Left ventricle myocardium inferior (tissue), 1 donor: ENCODE results near the gene CRACR2B. TPM values are rescaled to one million over a fixed set of nuclear protein-coding genes. Genes with fewer than 3 reads are reported as not detected.

Experiments
- DNase-seq: peaks from one replicate; pipeline ENCODE4 v3.0.0-alpha.2; 2020
- H3K27ac ChIP-seq: fragments of 200-600 bp; replicated peaks from 2 replicates; pipeline ENCODE4 v1.8.0; 2021
- H3K27me3 ChIP-seq: fragments of 200-600 bp; 2 replicates; pipeline ENCODE4 v1.8.0; 2021; ENCODE audit warnings: low read depth
- H3K36me3 ChIP-seq: fragments of 200-600 bp; 2 replicates; pipeline ENCODE4 v1.8.0; 2021
- H3K4me1 ChIP-seq: fragments of 200-600 bp; 2 replicates; pipeline ENCODE4 v1.8.0; 2021
- H3K4me3 ChIP-seq: fragments of 200-600 bp; 2 replicates; pipeline ENCODE4 v1.8.0; 2021; ENCODE audit warnings: mild to moderate bottlenecking, moderate library complexity
- H3K9me3 ChIP-seq: fragments of 200-600 bp; replicated peaks from 2 replicates; pipeline ENCODE4 v1.8.0; 2021
- intact Hi-C: fragments of 100-400 bp; cut with micrococcal nuclease; formaldehyde crosslinking; loops from one replicate; pipeline ENCODE4 v1.11.0; 2022
- total RNA-seq: library from RNA; stranded (reverse); fragmentation: NEBNext Ultra II Directional; extraction: Animal tissue kit (Norgen Biotek cat#: 25700); gene quantifications from one replicate; pipeline ENCODE4 v1.2.1, GENCODE V29; 2021
- TF ChIP-seq, protein P1 (sequence below): fragments of 200-600 bp; IDR thresholded peaks from 2 replicates; pipeline ENCODE4 v1.8.0; 2021; ENCODE audit warnings: antibody characterized with exemption, mild to moderate bottlenecking, borderline replicate concordance
- donor health status: DM: no; HTN: yes; CAD: no; lungs with severe emphysema.

The CRACR2B gene
- total RNA-seq, 1 donor from 2014 or later, result 23.2 TPM

DNA sequence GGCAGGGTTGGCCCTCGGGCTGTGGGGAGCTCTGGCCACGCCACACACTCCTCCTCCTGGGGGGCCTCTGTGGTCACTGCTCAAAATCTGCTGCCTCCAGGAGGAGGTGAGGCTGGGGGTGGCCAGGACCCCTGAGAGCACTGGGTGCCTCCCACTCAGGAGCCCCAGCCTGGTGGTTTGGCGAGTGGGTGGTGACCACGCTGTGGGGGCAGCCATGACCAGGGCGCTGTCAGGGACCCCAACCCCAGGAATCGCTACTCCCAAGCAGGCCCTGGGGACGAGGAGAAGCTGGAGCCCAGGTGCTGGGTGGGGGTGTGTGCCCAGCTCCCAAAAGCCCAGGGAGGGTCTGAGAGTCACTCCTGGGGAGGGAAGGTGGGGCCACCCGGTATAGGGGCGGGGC lies 45.1 kb downstream of the CRACR2B start:
- no peak for DNase-seq
- no peak overlapping the region for H3K27ac ChIP-seq
- H3K4me1 ChIP-seq, result peaks cover 11% of the 10 kb centered on the region
- H3K27me3 ChIP-seq, result no peaks in the 10 kb centered on the region
- intact Hi-C loops, result no loop called here
- H3K9me3 ChIP-seq, result no peaks in the 10 kb centered on the region
- no peak overlapping the region for H3K4me3 ChIP-seq
- H3K36me3 ChIP-seq, result no peaks in the 10 kb centered on the region
- TF ChIP-seq, protein P1, sequence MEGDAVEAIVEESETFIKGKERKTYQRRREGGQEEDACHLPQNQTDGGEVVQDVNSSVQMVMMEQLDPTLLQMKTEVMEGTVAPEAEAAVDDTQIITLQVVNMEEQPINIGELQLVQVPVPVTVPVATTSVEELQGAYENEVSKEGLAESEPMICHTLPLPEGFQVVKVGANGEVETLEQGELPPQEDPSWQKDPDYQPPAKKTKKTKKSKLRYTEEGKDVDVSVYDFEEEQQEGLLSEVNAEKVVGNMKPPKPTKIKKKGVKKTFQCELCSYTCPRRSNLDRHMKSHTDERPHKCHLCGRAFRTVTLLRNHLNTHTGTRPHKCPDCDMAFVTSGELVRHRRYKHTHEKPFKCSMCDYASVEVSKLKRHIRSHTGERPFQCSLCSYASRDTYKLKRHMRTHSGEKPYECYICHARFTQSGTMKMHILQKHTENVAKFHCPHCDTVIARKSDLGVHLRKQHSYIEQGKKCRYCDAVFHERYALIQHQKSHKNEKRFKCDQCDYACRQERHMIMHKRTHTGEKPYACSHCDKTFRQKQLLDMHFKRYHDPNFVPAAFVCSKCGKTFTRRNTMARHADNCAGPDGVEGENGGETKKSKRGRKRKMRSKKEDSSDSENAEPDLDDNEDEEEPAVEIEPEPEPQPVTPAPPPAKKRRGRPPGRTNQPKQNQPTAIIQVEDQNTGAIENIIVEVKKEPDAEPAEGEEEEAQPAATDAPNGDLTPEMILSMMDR, result no peak

DNA sequence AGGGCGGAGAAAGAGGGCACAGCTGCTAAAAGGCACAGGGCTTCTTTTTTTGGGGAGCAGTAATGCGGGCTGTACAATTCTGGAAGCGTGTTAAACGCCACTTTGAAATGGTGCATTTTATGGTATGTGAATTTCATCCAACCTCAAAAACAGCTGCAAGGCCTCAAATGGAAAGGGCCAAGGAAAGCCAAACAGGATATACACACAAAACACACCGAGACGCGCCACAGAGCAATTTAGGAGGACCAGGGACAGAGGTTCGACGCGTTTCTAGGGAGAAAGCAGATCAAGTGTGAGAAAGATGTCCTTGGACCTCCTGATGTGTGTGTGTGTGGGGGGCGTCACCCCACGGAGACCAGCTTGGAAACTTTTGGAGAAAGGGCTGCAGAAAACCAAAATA lies 46.0 kb downstream of the CRACR2B start:
- no peaks in the 10 kb centered on the region for H3K36me3 ChIP-seq
- H3K27ac ChIP-seq, result no peak overlapping the region
- no peaks in the 10 kb centered on the region for H3K27me3 ChIP-seq
- H3K9me3 ChIP-seq, result no peaks in the 10 kb centered on the region
- H3K4me3 ChIP-seq, result no peak overlapping the region
- DNase-seq, result no peak
- intact Hi-C loops, result no loop called here
- peaks cover 11% of the 10 kb centered on the region for H3K4me1 ChIP-seq
- TF ChIP-seq, protein P1, result no peak

DNA sequence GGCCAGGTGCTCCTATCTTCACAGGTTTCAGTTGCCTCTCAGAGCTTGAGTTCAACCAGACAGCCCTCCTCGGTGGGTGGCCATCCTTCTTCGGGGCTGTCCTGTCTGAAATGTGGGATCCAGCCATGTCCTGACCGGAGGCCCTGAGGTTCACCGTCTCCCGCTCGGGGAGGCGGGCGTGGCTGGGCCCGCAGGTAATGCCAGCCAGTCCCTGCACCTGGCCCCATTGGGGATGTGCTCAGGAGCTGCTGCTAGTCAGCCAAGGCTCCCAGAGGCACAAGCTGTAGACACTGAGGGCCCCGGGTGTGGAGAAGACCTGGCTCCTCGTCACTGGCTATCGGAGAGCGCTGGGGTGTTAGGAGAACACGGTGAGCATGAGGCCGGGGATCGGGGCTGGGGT lies 47.5 kb downstream of the CRACR2B start:
- Histone ChIP-seq H3K27me3 (no peaks in the 10 kb centered on the region), H3K9me3 (no peaks in the 10 kb centered on the region), H3K27ac (no peak overlapping the region), H3K4me1 (peaks cover 11% of the 10 kb centered on the region), H3K4me3 (no peak overlapping the region), H3K36me3 (peaks cover 4% of the 10 kb centered on the region)
- DNase-seq, result no peak
- TF ChIP-seq, protein P1, result no peak
- intact Hi-C loops, result no loop called here

DNA sequence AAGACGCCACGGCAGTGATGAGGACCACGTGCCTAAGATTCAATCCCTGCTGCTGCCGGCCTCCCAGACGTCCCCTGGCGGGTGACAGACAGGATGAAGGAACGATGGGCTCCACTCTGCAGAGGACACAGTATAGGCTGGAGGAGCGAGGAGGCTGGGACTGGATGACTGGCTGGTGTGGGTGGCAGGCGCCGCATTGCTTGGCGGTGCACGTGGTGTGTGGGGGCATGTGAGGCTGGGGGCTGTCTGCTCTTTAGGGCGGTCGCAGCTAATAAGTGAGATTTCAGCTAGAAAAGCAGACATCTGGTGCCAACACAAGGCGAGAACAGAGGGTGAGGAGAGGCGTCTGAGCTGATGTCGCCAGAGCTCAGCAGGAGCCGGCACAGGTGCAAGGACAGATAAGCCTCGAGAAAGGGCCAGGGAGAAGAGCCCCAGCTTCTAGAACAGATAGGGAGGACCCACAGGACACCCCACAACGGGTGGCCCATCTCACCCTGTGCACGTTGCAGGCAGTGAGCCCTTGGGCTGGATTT lies 48.1 kb downstream of the CRACR2B start:
- Histone ChIP-seq H3K4me3 (no peak overlapping the region), H3K4me1 (peaks cover 11% of the 10 kb centered on the region), H3K27me3 (no peaks in the 10 kb centered on the region), H3K27ac (peak overlapping the region; percentile 52), H3K36me3 (peaks cover 11% of the 10 kb centered on the region), H3K9me3 (no peaks in the 10 kb centered on the region)
- intact Hi-C loops, result no loop called here
- DNase-seq, result no peak
- TF ChIP-seq, protein P1, result no peak

DNA sequence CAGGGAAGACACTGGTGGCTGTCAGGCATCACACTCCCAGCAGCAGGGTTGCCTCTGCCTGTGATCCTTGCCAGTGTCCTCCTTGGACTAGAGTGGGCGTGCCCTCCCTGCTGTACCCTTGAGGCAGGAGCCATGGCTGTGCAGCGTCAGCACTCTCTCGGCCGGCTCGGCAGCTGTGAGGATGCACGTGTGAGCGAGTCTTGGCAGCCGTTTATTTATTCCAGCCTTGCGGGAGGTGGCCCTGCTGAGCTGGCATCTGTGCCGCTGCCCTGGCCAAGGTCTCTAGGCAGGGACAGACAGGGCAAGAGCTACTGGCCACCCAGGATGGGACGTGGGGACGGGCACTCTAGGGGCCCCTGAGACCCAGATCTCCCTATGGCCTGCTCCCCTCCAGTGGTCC lies 48.8 kb downstream of the CRACR2B start:
- H3K36me3 ChIP-seq, result peaks cover 14% of the 10 kb centered on the region
- no peaks in the 10 kb centered on the region for H3K9me3 ChIP-seq
- H3K4me1 ChIP-seq, result peaks cover 11% of the 10 kb centered on the region
- H3K27ac ChIP-seq, result peak overlapping the region; percentile 52
- peak; percentile 70 for DNase-seq
- intact Hi-C loops, result no loop called here
- TF ChIP-seq, protein P1, result no peak
- H3K27me3 ChIP-seq, result no peaks in the 10 kb centered on the region
- no peak overlapping the region for H3K4me3 ChIP-seq
